Bronchial epithelial cell (primary cell): ENCODE results near the gene ABCB8. TPM values are rescaled to one million over a fixed set of nuclear protein-coding genes. Genes with fewer than 3 reads are reported as not detected.

Source experiments
- DNase-seq: peaks from one replicate; pipeline ENCODE4 v3.0.0-alpha.2; 2010; ENCODE audit warnings: low read depth
- FAIRE-seq: peaks from 2 replicates; lab custom pipeline; 2011; peaks lifted over from hg19 to GRCh38; lab: Jason Lieb, UNC
- H3K27me3 ChIP-seq: 2 replicates; pipeline ENCODE4 v1.5.1; 2011; ENCODE audit warnings: low read length; ENCODE audit not compliant: control insufficient read depth, insufficient read depth
- H3K36me3 ChIP-seq: 2 replicates; pipeline ENCODE4 v1.5.1; 2011; ENCODE audit warnings: low read length; ENCODE audit not compliant: control insufficient read depth, insufficient read depth
- H3K4me3 ChIP-seq: 2 replicates; pipeline ENCODE4 v1.5.1; 2011; ENCODE audit warnings: mild to moderate bottlenecking, low read depth, low read length, control low read depth
- total RNA-seq: library from RNA; depleted of rRNA; stranded (reverse); fragments of >200 nt; gene quantifications from 2 replicates; pipeline ENCODE4 v1.2.1, GENCODE V29; 2014
- TF ChIP-seq, protein P1 (sequence below): IDR thresholded peaks from 2 replicates; pipeline ENCODE4 v1.5.1; 2011; ENCODE audit warnings: mild to moderate bottlenecking, moderate library complexity, low read length, control low read depth, inconsistent platforms; ENCODE audit not compliant: insufficient read depth, severe bottlenecking

The ABCB8 gene
- total RNA-seq, 1 donor from 2014 or later = 20.5 TPM

DNA sequence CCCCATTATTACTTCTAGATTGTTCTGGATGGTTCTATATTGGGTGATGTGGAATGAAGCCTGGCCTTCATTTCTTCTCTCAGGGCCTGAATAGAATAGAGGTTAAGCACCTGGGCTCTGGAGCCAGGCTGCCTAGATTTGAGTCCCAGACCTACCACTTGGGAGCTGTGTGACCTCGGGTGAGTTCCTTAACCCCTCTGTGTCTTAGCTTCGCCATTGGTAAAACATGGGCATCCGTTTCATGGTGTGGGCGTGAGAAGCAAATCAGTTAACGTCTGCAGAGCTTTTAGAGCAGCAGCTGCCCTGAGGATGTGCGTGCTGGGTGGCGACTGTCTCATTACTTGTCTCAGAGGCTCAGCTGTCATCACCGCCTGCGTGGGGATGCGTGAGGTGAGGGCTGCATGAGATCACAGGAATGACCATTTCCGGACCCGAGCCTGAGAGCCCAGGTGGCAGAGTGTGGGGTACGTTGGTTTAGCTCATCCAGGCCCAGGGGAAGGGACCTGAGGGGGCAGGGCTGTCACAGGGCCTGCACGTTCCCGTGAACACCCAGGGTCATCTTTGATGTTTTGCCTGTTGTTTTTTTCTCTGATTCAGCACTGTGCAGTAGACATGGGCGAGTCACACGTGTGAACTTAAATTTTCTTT is 67.7 kb downstream of the ABCB8 start:
- Histone ChIP-seq H3K36me3 (peaks cover 2% of the 10 kb centered on the region), H3K4me3 (no peak overlapping the region), H3K27me3 (no peaks in the 10 kb centered on the region)
- TF ChIP-seq, protein P1, sequence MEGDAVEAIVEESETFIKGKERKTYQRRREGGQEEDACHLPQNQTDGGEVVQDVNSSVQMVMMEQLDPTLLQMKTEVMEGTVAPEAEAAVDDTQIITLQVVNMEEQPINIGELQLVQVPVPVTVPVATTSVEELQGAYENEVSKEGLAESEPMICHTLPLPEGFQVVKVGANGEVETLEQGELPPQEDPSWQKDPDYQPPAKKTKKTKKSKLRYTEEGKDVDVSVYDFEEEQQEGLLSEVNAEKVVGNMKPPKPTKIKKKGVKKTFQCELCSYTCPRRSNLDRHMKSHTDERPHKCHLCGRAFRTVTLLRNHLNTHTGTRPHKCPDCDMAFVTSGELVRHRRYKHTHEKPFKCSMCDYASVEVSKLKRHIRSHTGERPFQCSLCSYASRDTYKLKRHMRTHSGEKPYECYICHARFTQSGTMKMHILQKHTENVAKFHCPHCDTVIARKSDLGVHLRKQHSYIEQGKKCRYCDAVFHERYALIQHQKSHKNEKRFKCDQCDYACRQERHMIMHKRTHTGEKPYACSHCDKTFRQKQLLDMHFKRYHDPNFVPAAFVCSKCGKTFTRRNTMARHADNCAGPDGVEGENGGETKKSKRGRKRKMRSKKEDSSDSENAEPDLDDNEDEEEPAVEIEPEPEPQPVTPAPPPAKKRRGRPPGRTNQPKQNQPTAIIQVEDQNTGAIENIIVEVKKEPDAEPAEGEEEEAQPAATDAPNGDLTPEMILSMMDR = no peak
- DNase-seq = no peak
- FAIRE-seq = no peak

Other genes starting within 250 kb of the ABCB8 start
- not detected in 2 replicates for gene TMEM176B, start 228.1 kb upstream of the ABCB8 start, total RNA-seq
- 0.79 TPM in 1 of 2 replicates, not detected in the other for gene TMEM176A, start 227.7 kb upstream of the ABCB8 start, total RNA-seq
- gene AOC1, start 175.9 kb upstream of the ABCB8 start, total RNA-seq = under 0.01 and 2.4 TPM in 2 replicates
- gene KCNH2, start 50.1 kb upstream of the ABCB8 start, total RNA-seq = under 0.01 and 0.13 TPM in 2 replicates
- gene NOS3, start 37.4 kb upstream of the ABCB8 start, total RNA-seq = under 0.01 TPM in 2 replicates
- gene ATG9B, start 4.0 kb upstream of the ABCB8 start, total RNA-seq = under 0.01 and 0.26 TPM in 2 replicates
- under 0.01 and 0.26 TPM in 2 replicates for gene ASIC3, start 20.1 kb downstream of the ABCB8 start, total RNA-seq
- gene CDK5, start 29.4 kb downstream of the ABCB8 start, total RNA-seq = 11.6 and 12.4 TPM in 2 replicates
- 33.2 and 38.9 TPM in 2 replicates for gene SLC4A2, start 31.1 kb downstream of the ABCB8 start, total RNA-seq
- 51.6 and 65.8 TPM in 2 replicates for gene FASTK, start 52.4 kb downstream of the ABCB8 start, total RNA-seq
- 9.0 and 11.6 TPM in 2 replicates for gene TMUB1, start 55.0 kb downstream of the ABCB8 start, total RNA-seq
- gene AGAP3, start 58.0 kb downstream of the ABCB8 start, total RNA-seq = 52.7 and 61.1 TPM in 2 replicates
- gene GBX1, start 139.2 kb downstream of the ABCB8 start, total RNA-seq = not detected in 2 replicates
- not detected in 2 replicates for gene ASB10, start 158.8 kb downstream of the ABCB8 start, total RNA-seq
- not detected in 2 replicates for gene H2BK1, start 182.0 kb downstream of the ABCB8 start, total RNA-seq
- gene ABCF2, start 198.8 kb downstream of the ABCB8 start, total RNA-seq = 60.9 and 85.8 TPM in 2 replicates
- gene CHPF2, start 204.0 kb downstream of the ABCB8 start, total RNA-seq = 23.4 and 25.0 TPM in 2 replicates
- gene SMARCD3, start 220.2 kb downstream of the ABCB8 start, total RNA-seq = 2.1 and 4.9 TPM in 2 replicates